ENCODE data around the gene SLC9A1.

DNA sequence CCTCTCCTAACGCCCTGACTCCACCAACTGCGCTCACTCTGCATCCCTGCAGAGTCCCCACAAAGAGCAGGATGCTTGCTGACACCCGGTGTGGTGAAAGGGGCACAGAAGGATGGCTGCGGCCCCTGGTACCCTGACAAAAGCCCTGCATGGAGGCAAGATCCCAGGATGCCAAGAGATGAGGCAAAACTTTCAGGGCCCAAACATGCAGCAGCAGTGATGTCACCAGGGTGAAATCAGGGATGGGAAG lies 36.6 kb downstream of the SLC9A1 start:
- TF ChIP-seq, protein P1, sequence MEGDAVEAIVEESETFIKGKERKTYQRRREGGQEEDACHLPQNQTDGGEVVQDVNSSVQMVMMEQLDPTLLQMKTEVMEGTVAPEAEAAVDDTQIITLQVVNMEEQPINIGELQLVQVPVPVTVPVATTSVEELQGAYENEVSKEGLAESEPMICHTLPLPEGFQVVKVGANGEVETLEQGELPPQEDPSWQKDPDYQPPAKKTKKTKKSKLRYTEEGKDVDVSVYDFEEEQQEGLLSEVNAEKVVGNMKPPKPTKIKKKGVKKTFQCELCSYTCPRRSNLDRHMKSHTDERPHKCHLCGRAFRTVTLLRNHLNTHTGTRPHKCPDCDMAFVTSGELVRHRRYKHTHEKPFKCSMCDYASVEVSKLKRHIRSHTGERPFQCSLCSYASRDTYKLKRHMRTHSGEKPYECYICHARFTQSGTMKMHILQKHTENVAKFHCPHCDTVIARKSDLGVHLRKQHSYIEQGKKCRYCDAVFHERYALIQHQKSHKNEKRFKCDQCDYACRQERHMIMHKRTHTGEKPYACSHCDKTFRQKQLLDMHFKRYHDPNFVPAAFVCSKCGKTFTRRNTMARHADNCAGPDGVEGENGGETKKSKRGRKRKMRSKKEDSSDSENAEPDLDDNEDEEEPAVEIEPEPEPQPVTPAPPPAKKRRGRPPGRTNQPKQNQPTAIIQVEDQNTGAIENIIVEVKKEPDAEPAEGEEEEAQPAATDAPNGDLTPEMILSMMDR (IDR thresholded peaks at IDR 0.05; ENCODE audit: control extremely low read depth in 1 of 3, insufficient read depth in 1 of 3, low read depth in 1 of 3, low read length in 3 of 3), result no peak
- TF ChIP-seq PHF8 (conservative IDR thresholded peaks at IDR 0.05; ENCODE audit: low read depth, low read length) (no peak), SIRT6 (IDR thresholded peaks at IDR 0.05; ENCODE audit: low read length) (no peak)

All from H1 (cell line).